GM21515 (cell line): ENCODE results near the gene COL9A1.

Experiments used
- ATAC-seq: cut with Tn5 transposase; IDR thresholded peaks from one replicate; pipeline ENCODE4 v1.9.1; 2021; ENCODE audit not compliant: unreplicated experiment

Gene COL9A1

DNA sequence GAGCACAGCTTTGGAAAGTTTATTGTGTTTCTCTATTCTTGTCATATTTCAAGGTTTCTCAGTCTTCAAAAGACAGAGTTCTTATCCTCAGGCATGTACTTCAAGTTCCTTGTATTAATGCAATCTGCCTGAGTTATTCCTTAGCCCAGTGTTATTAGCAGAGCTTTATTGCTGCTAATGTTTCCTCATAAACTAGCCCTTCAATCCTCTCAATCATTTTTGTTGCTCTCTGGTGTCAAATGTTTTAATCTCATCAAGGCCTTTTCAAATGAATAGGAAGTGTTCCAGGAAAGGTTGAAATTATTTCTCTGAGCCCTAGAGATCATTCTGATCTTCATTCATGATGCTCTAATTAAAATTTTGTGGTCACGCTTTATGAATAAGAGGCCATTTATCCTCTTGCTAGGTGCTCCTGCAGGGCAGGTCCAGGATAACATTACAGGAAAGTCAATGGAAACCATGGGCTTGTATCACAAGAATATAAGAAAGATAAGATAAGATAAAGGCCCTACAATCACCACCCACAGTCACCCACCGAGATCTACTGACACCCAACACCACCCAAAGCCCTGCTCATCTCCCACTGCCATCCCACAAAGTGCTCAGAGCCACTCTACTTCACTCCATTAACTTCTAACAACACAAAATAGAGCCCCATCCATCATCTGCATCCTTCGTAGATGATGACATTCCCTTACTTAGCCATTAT lies 125.9 kb downstream of the COL9A1 start:
- ATAC-seq = no peak

DNA sequence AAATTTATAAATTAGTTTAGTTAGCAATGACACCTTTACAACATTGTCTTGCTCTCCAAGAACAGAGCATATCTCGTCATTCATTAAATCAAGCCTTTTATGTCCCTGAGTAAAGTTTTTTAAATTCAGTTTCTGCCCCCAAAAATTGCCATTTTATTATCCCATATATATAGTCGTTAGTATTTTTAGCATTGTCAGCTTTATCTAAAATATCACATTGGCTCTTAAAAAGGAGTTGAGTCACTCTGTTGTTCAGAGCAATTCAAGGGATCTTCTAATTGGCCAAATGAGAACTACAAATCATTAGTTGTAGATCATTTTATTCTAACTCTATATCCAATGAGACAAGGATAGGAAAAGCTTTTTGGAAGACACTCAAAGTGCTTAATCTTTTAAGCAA lies 127.1 kb downstream of the COL9A1 start:
- no peak for ATAC-seq

DNA sequence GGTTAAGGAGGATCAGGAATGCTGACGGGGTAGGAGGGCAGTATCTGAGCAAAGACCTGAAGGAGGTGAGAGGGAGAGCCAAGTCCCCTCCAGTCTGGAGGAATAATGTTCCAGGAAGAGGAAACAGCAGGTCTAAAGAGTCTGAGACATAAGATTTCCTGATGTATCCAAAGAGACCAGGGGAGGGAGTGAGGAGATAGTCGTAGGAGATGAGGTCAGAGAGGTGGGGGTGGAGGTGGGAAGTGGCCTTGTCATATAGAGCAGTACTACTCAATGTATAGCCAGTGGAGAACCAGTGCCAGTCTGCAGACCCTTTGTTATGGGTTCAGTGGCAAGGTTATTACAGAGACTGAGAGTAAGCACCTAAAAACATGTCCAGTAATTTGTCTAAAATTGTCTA lies 130.6 kb downstream of the COL9A1 start:
- ATAC-seq = no peak

DNA sequence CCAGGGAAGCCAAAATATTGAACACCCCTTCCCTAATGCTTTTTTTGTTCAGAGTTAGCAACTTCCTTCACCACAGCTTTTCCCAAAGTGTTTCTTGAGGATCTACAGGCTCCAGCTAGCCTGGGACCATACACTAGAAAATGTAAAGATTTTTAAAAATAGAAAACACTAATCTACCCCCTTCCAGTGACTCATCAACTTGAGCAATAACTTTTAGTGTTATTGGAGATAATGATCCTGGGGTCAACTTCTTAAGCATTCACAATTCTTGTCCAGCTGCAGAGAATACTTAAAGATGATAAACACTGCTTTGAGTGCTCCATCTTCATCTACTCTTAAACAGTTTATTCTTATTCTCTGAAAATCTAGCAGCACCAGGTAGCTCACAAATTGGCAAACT lies 131.6 kb downstream of the COL9A1 start:
- no peak for ATAC-seq

DNA sequence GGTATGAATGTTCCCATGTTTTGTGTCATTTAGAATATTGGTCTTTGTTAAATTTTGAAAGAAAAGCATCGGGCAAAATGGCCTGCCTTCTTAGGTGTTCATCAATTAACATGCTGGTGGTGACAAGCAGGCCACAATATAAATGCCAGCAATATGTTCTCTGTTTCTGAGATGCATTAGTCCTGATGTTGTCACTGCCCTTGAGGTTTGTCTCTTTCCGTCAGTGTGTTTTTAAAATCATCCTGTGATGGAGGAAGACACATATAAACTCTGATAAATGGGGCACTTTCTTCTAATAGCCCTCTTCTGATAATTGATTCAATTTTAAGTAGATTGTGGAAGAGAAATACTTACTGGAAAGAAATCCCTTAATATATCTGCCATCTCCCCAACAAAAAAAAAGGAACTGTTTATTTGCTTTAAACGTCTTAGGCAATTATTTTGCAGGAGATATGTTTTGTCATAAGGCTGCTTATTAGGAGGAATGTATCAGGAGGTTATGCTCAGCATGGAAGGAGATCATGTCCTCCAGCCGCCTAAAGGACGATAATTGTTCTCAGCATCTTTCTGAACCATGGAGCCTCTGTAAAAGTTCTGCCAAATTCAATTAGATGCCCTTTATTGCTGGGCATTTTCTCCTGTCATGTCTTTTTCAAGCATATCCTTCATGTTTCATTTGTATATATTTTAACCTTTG lies 134.1 kb downstream of the COL9A1 start:
- no peak for ATAC-seq
